Activated CD4-positive, alpha-beta T cell treated with anti-CD3 and anti-CD28 coated beads, Interleukin-2, amount 50 U/mL, for 1 hour (primary cell): ENCODE data around the gene RBMS1.
A peak's percentile ranks its signal among the peaks of the same experiment; 100 is the strongest.

Experiments used
- DNase-seq: peaks from one replicate; pipeline ENCODE4 v3.0.0-alpha.2; 2020

RBMS1 gene

DNA sequence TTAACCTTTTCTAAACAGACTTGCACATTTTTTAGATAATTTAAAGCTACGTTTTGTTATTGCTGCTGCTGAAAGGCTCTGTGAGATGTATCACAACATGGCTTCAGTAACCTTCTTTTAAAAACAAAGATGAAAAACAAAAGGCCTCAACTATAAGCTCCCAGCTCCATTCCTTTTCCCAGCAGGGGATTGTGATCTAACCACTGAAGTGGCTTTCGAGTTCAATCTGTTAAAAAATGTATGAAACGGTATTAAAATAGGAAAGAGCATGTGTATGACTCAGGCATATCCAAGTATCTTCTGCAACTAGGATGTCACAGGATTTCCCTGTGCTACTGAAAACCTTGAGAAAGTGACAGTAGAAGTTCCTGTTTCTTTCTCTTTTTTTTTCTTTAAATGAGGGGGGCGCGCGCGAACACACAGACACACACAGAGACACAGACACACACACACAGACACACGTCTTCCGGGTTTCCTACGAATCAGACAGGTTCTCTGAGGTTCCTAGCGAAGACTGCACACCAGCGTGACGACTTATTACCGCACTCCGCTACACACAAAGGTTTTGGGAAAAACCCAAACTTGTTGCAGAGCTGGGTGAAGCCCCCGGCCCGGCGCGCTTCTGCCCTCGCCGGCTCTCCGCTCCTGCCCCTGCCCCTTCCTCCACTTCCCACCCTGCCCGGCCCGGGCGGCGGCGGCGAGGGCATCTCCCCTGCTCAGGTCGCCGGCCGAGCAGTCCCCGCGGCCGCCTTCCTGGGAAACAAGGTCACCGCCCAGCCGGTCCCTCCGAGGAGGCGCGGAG is 86.8 kb downstream of the RBMS1 start:
- DNase-seq, result peak; percentile 69

DNA sequence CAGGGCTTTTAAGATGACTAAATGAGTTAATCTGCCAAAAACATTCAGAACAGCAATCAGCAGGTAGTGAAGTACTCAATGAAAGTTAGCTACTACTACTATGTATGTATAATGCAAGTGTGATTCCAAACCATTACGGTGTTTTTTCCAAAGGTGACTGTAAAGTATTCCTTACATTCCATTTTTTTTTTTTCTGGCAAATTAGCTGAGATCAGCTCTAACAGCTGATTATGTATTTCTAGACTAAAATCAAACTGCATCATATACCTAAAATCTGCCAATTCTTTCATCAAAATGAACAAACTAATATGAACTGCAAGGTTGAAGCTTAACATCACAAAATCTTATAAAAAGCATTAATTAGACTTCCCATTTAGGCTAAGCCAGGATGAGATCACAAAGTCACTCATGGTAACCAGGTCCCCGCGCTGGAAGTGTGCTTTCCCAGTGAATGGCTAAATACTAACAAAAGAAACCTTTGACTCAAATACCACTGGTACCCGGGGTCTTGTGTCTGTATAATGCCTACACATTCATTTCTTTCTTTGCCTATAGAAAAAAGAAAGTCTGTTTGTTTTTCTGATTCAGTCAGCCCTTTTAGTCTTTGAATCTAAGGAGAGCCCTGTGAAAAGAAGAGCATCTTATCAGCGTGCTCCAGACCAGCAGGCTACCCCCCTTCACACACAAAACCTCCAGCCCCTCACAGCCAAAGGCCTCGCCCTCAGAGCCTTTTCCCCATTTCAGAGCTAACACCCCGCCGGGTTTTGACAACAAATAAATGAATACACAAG is 88.3 kb downstream of the RBMS1 start:
- DNase-seq, result no peak

DNA sequence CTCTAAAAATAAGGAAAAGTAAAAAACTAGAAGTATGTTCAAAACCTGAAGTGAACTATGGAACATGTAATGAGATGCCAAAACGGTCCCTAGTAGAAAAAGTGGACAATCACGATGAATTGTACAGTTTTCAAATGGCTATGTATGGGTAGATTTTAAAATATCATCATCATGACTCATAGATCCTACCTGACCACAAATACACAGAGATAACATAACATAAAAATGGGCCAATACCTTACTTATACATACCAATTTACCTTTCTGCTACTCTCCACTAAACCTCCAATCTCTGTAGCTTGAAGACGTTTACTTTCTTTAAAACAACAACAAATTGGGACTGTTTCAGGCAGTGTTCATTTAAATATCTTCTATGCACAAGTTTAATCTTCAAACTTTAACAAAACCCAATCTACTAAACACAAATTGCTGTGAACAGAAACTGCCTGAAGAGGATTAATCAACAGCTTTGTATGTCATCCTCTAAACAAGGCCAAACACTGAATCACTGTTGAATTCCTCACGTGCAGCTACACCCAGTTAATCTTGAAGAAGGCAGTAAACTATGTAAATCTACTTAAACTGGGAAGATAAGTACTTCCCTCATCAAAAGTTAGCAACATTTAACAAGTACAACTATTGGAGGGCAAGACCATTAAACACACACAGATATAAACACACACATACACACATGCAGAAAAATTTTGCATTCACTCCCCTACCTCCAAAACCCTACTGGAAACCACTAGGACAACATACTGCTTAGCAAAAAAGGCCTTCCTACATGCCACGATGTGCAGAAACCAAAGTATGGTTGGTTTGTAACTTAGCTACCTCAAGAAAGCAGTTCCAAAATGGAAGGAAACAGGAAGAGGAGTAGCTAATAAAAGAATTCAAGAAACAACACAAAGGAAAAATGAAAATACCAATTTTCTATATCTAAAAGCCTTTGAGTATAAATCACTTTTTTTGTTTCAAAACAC is 90.3 kb downstream of the RBMS1 start:
- no peak for DNase-seq

DNA sequence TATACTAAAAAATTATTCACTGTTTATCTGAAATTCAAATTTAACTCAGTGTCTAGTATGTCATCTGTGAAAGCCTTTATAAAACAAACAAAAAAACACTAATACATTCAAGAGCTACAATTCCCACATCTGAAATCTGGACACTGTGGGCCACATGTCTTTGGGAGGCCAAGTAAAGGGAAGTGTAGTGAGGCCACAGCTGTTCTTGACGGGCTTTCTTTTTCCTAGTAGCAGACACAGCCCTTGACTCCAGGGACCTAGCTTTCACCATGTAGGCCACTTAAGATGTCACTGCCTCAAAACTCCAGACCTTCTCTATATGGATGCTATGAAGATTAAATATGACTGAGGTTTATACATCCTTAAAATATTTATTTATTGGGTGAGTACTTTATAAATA is 91.1 kb downstream of the RBMS1 start:
- no peak for DNase-seq

DNA sequence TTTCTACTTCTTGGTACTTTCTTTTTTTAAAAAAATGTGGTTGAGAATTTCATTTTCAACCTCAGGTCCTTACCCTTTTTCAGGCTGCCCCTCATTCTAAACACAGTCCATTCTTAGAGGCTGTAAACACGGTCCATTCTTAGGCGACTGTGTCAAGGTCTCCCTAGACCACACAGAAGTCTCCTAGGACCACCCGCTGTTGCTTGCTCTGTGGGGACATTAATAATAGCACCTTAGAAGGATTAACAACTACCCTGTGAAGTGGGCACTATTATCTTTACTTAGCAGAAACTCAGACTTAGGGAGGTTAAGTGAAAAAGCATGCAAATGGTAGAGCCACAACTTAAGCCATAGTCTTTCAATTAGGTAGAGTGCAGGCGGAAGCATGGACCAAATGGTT is 91.7 kb downstream of the RBMS1 start:
- DNase-seq, result no peak

DNA sequence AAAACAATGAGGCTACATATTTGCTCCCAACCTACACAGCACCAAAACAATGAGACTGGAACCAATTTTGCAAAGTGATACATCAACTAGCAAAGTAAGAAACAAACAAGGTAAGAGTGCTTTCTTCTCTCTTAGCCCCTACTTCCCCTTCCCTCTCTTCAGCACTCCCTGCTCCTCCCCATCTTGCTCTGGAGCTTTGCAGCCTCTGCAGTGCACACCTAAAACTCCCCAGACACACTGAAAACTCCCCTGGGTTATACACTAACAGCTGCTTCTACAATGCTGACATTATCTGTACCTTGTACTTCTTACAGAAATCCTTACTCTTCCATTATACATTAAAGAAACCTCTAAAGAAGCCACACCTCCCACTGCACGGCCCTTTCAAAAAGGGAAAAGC is 93.7 kb downstream of the RBMS1 start:
- DNase-seq, result no peak

DNA sequence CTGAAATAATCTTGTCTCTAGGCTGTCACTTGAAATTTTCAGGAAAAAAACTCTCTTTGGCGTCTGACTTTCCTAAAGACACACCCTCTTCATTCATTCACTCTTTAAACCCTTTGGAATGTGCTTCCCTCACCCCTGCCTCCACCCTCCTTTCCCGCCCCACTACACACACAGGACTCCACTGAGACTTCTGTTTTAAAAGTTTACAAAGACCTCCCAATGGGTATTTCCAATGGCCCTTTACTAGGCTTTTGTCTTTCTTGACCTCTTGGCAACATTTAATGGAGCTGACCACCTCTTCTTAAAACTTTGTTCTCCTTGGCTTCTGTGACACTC is 96.1 kb downstream of the RBMS1 start:
- no peak for DNase-seq

DNA sequence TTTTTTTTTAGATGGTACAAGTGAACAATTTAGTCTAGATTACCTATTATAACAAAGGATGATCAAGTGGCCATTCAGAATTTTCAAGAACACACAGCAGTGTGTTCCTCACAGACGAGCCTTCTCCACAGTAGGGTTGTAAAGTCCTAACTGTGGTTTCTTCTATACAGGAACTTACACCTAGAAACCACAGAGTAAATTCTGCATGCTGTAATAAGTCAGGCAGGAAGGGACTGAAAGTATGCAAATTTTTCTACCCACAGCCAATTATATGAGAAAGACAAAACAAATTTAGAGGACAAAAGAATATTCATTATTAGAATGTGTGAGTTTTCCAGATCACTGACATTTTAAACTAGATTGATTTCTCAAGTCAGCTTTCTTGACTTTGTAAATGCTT is 99.5 kb downstream of the RBMS1 start:
- DNase-seq, result no peak

DNA sequence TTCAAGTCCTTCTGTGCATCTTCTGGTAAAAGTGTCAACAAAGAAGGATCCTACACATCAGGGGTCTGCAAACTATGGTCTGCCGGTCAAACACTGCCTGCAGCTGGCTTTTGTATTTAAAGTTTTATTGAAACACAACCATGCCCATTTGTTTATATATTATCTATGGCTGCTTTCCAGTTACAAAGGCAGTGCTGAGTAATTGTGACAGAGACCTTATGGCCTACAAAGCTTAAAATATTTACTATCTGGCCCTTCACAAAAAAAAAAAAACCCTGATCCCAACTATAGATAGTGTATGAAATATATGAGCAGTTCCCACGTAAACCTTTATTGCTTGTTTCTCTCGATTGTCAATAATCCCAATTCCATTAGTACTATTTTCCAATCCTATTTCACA is 101.4 kb downstream of the RBMS1 start:
- DNase-seq, result no peak

DNA sequence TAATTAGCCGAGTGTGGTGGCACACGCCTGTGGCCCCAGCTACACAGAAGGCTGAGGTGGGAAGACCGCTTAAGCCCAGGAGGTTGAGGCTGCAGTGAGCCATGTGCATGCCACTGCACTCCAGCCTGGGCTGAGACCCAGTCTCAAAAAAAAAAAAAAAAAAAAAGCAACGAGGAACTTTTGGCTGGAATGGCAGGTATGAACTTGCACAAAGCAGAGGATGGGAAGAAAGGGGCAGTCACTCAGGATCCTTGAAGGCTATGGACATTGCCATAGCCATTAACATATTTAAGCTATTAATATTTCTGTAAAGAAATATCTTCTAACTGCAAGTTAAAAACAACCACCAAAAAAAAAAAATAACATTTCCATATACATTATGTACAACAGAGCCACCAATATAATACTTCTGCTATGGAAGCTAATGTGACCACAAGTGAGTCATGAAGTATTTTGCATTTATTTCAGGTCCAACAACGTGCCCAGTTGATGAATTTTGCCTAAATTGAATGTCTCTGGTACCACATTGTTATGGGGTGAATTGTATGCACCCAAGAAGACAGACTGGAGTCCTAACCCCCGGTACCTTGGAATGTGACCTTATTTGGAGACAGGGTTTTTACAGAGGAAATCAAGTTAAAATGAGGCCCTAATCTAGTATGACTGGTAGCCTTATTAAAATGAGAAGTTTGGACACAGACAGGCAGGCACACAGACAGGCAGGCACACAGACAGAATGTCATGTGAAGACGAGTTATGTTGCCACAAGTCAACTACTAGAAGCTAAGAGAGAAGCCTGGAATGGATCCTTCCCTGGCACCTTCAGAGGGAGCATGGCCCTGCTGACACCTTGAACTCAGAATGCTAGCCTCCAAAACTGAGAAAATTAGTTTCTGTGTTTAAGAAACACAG is 102.8 kb downstream of the RBMS1 start:
- DNase-seq, result no peak

DNA sequence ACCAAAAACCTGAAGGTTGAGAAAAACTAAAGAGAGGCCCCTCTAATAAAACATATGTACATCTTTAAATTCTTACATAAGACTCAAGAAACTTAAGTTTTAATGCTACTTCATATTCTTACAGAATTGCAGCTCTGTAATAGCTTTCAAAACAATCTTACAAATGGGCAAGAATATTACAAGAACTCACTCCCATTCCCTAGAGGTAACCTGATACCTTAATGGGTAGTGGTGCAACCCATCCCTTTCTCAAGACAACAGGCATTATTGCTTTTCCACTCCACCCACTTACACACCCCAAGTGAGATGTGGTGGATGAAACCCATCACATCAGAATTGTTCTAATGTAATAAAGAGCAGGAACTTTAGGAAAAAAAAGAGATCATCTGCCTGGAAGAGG is 103.7 kb downstream of the RBMS1 start:
- no peak for DNase-seq

DNA sequence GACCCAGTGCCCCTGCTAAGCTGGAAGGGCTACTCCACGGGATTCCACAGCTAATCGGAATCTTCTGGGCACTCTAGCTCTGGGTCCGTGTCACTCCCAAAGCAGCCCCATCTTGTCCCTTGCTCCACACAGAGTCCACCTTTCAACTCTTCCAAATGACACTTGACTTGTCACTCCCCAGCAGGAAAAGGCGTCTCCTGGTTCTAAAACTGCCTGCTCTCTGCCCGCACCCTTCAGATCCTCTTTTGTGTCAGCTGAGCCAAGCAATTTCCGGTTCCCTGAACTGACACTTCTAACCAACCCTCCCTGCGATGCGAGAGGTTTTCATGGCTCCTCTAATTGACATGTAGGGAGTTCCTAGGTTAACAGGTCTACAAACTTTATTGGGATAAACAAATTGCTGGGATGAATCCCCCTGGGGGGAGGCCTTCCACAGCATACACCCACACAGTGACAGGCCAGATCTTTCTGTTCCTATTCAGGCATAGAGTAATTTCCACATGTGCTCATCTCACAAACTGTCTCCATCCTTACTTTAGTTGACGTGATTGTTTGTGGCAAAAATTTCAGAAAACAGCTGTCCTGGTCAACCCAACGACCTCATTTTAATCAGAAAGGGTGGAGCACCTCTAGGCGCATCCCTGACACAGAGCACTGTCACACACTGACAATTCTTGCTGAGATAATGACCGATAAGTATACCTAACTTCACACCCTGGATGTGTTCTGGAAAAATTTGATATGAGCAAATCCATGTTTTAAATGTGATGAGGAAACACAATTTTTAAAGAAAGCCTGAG is 104.9 kb downstream of the RBMS1 start:
- peak; percentile 14 for DNase-seq

DNA sequence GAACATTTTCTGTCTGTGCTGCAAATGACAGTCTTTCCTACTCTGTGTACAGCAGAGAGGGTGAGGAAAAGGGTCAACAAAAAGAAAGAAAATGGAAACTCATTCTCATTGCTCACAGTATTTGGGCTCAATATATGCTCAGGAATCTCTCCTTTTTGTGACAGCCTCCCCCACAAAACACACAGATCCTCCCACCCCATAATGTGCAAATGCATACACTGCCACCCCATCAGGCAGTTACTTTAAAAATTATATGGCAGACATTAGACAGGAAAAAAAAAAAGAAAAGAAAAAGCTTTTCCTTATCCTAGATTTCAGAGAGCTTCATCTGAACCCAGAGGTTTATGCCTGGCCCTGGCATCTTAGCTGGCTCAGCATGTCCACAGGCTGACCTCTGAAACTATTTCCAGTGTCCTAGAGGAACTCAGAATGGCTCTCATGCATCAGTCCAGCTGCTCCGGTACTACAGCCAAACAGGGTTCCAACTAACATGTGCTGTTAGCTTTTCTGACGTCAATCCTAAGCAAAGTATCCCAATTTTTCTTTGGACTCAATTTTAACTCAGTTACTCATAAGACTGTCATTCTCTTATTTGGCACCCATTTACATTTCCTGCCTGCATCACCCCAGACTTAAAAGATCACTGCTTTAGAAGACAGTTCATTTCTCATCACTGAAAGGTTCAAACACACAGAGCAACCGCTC is 105.9 kb downstream of the RBMS1 start:
- DNase-seq, result no peak

DNA sequence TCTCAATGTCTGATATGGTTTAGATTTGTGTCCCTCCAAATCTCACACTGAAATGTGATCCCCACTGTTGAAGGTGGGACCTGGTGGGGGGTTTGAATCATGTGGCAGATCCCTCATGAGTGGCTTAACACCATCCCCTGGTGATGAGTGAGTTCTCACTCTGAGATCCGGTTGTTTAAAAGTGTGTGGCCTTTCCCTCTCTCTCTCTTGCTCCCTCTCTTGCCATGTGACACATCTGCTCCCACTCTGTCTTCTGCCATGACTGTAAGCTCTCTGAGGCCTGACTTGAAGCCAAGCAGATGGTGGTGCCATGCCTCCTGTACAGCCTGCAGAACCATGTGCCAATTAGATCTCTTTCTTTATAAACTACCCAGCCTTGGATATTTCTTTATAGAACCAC is 108.8 kb downstream of the RBMS1 start:
- no peak for DNase-seq

DNA sequence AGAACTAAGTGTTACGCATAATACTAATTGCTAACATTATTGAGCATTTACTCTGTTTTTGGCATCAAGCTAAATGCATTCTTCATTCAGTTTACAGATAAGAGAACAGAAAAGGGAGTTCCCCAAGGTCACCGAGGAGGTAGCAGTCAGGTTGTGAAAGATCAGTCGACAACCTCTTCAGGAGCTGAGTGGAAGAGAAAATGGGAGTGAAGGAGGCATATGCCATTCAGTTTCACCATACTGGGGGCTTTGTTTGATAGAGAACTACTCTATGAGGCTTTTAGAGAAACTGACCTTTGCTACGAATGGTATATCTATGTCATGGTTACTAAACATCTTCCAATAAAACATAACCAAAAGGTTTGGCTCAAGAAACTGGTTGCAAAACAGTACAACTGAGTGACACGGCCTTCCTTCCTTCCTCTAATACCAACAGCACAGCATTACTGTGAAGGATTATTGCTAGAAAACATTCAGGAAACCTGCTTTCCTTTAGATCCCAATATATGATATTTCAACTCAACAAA is 112.1 kb downstream of the RBMS1 start:
- no peak for DNase-seq

DNA sequence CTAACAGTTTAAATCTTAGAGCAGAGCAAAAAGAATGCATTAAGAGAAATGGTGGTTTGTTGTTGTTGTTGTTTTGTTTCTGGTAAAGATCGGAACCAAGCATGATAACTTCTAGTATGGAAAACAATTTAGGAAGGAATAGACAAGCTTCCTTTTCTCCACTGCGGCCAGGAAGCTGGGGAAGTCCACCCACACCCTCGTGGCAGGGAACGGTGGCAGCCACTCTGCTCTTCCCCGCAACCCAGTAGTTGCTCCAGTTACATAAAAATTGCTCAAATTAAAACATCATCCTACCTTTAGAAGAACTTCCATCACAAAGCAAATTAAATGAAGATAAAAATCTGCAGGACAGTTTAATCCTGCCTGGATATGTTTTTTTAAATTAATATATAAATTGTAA is 113.0 kb downstream of the RBMS1 start:
- no peak for DNase-seq

DNA sequence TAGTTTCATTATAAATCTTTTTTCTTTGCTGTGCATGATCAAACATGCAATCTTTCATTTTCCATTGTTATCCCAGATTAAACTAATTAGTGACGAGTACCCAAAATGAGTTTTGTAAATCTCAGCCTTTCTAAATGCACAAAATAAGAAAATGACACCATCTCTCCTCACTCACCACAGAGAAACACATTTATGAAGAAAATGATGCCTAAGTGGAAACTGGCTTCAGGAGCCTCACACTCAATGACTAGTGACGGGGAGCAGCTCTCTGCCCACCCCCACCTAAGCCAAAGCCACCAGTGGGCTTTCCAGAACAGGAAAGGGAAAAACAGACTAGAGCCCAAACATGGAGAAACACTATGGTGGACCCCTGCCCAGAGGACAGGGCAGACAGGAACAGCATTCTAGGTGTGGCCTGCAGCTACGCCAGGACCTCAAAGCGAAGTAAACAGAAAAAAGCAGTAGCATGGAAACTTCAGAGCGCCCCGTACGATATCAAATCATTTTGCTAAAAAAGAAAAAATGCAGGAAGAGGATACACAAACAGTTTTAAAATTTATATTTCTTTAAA is 113.5 kb downstream of the RBMS1 start:
- no peak for DNase-seq

DNA sequence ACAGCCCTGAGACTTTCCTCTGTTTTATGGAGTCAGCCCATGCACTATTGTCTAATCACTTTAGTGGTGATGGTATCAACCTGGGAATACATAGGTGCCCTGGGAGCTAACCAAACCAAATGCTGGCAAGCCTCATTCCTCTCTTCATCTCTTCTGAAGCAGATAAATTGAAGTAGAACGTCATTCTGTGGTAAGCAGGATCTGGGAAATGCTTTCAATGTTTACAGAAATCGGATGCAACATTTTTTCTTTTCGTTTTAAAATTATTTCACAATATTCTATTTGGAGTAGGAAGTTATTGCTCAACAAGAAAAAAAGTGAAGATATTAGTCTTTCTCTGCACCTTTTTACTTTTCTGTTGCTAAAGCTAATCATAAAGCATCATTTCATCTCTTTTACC is 114.2 kb downstream of the RBMS1 start:
- DNase-seq, result no peak

DNA sequence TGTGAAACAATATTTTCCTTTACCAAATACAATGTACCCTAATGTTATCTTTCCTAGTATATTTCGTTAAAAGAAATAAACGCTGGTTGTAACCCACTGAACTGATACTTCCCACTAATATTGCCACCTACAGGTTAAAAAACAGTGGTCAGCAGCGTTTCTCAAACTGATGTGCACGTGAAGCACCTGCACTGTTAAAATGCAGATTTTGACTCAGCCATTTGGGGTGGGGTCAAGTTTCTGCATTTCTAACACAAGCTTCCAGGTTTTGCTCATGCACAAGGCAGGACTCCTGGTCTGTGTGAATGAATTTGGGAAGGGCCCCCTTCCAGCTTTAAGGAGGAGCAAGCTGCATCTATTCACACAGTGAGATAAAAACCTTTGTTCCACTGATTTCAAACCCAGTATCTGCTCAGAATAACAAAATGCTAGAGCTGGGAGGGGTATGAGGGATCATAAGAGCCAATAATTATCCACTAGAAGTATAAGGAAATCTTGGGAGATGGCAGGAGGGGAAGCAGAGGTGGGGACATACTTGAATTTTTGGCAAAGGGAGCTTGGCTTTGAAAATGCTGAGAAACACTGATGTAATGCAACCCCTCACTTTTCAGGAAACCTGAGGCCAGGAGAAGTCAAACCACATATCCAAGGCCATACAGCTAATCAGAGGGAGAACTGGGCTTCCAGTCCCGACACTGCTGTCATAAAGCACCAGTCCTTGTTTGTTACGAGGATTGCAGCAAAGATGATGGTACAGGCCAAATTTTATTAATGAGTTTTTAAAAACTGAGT is 116.2 kb downstream of the RBMS1 start:
- no peak for DNase-seq
